PC-9 (cell line): Measurements from ENCODE around the gene AKAP6. TPM values are rescaled to one million over a fixed set of nuclear protein-coding genes. Genes with fewer than 3 reads are reported as not detected.

Experiments
- BruUV-seq: library from RNA; stranded (reverse); fragments of 400-500 nt; replicated peaks from 2 replicates; lab custom pipeline; 2021; lab: Mats Ljungman, UMichigan
- CTCF ChIA-PET: fragments of 300-600 bp; sonication (Branson Sonifier 250); formaldehyde crosslinking; loops from one replicate; lab custom pipeline; 2022; ENCODE audit warnings: antibody characterized with exemption; lab: Charles Lee
- POLR2A ChIA-PET: fragments of 300-600 bp; sonication (Branson Sonifier 250); formaldehyde crosslinking; loops from one replicate; lab custom pipeline; 2022; ENCODE audit warnings: antibody characterized with exemption; ENCODE audit not compliant: unreplicated experiment; lab: Charles Lee
- DNase-seq, 2 experiments: peaks; one replicate each; pipeline versions ENCODE4 v3.0.0 to v3.0.0-alpha.2; 2015 to 2022; ENCODE audit warnings: mixed read lengths in 1 of 2
- H2AFZ ChIP-seq: fragments of 200-600 bp; sonication (generic); 2 replicates; pipeline ENCODE4 v1.8.1; 2017; ENCODE audit warnings: antibody characterized with exemption
- H3F3A ChIP-seq: fragments of 200-600 bp; sonication (generic); 2 replicates; pipeline ENCODE4 v1.8.1; 2017; ENCODE audit warnings: antibody characterized with exemption, mild to moderate bottlenecking, low read depth; ENCODE audit not compliant: insufficient read depth
- H3K27ac ChIP-seq: fragments of 200-600 bp; sonication (generic); 2 replicates; pipeline ENCODE4 v1.6.1; 2016; ENCODE audit warnings: mixed run types
- H3K27me3 ChIP-seq: fragments of 200-600 bp; sonication (generic); 2 replicates; pipeline ENCODE4 v1.6.1; 2016; ENCODE audit warnings: low read depth, mixed run types; ENCODE audit not compliant: insufficient read depth
- H3K36me3 ChIP-seq: fragments of 200-600 bp; sonication (generic); 2 replicates; pipeline ENCODE4 v1.6.1; 2016; ENCODE audit warnings: low read depth, mixed run types
- H3K4me1 ChIP-seq: fragments of 200-600 bp; sonication (generic); replicated peaks from 2 replicates; pipeline ENCODE4 v1.6.1; 2016; ENCODE audit warnings: mixed run types; ENCODE audit not compliant: insufficient read depth
- H3K4me2 ChIP-seq: fragments of 200-600 bp; sonication (generic); 2 replicates; pipeline ENCODE4 v1.6.1; 2017; ENCODE audit warnings: mixed run types
- H3K4me3 ChIP-seq: fragments of 200-600 bp; sonication (generic); 2 replicates; pipeline ENCODE4 v1.6.1; 2016; ENCODE audit warnings: mixed run types
- H3K79me2 ChIP-seq: fragments of 200-600 bp; sonication (generic); 2 replicates; pipeline ENCODE4 v1.6.1; 2017; ENCODE audit warnings: low read depth, mixed run types
- H3K9me2 ChIP-seq: fragments of 200-600 bp; sonication (generic); 2 replicates; pipeline ENCODE4 v1.8.1; 2017; ENCODE audit warnings: mild to moderate bottlenecking; ENCODE audit not compliant: insufficient read depth
- H3K9me3 ChIP-seq: fragments of 200-600 bp; sonication (generic); 2 replicates; pipeline ENCODE4 v1.8.1; 2016; ENCODE audit warnings: low read depth; ENCODE audit not compliant: insufficient read depth
- H4K20me1 ChIP-seq: fragments of 200-600 bp; sonication (generic); 2 replicates; pipeline ENCODE4 v1.8.1; 2017; ENCODE audit not compliant: insufficient read depth
- CTCF ChIP-seq: fragments of 200-600 bp; sonication (generic); conservative IDR thresholded peaks from 2 replicates; pipeline ENCODE4 v1.6.1; 2017; ENCODE audit warnings: mixed run types, antibody characterized with exemption, mild to moderate bottlenecking, moderate library complexity
- EZH2 ChIP-seq: fragments of 200-600 bp; sonication (generic); IDR thresholded peaks from 2 replicates; pipeline ENCODE4 v1.8.0; 2017; ENCODE audit warnings: antibody characterized with exemption, low read depth
- intact Hi-C: fragments of 100-400 bp; cut with micrococcal nuclease; formaldehyde crosslinking; loops from one replicate; pipeline ENCODE4 v1.10.0; 2022; ENCODE audit not compliant: unreplicated experiment
- total RNA-seq: library from RNA; stranded (reverse); gene quantifications from 2 replicates; pipeline ENCODE4 v1.2.3, GENCODE V29; 2021

The AKAP6 gene
- total RNA-seq, 1 experiment from 2014 or later: 2.8 TPM

GRCh38 chr14:32656601-32657000 is 327.5 kb downstream of the AKAP6 start:
- DNase-seq: no peak
- H2AFZ ChIP-seq: no peak overlapping the region
- H3K4me2 ChIP-seq: no peak overlapping the region
- no peaks in the 10 kb centered on the region for H4K20me1 ChIP-seq
- no peak overlapping the region for H3K4me3 ChIP-seq
- intact Hi-C loops: no loop called here
- H3F3A ChIP-seq: no peaks in the 10 kb centered on the region
- CTCF ChIA-PET: no interaction called here
- H3K27me3 ChIP-seq: no peaks in the 10 kb centered on the region
- TF ChIP-seq CTCF (no peak), EZH2 (no peak)
- H3K9me3 ChIP-seq: no peaks in the 10 kb centered on the region
- H3K27ac ChIP-seq: no peak overlapping the region
- no peaks in the 10 kb centered on the region for H3K4me1 ChIP-seq
- POLR2A ChIA-PET: no interaction called here
- no TSS peak for BruUV-seq
- H3K79me2 ChIP-seq: no peaks in the 10 kb centered on the region
- H3K36me3 ChIP-seq: no peaks in the 10 kb centered on the region
- no peaks in the 10 kb centered on the region for H3K9me2 ChIP-seq

- POLR2A ChIA-PET: no interaction called here
- H3K79me2 ChIP-seq: no peaks in the 10 kb centered on the region
- H3K4me3 ChIP-seq: no peak overlapping the region
- no peak overlapping the region for H3K27ac ChIP-seq
- intact Hi-C loops: no loop called here
- BruUV-seq: no TSS peak
- no peaks in the 10 kb centered on the region for H4K20me1 ChIP-seq
- H3K27me3 ChIP-seq: no peaks in the 10 kb centered on the region
- no peak for DNase-seq
- TF ChIP-seq CTCF: no peak
- no peak for TF ChIP-seq EZH2
- CTCF ChIA-PET: no interaction called here
- no peaks in the 10 kb centered on the region for H3K4me1 ChIP-seq
- no peaks in the 10 kb centered on the region for H3K36me3 ChIP-seq
- no peaks in the 10 kb centered on the region for H3K9me3 ChIP-seq
- no peak overlapping the region for H3K4me2 ChIP-seq
- no peaks in the 10 kb centered on the region for H3K9me2 ChIP-seq
- no peak overlapping the region for H2AFZ ChIP-seq
- no peaks in the 10 kb centered on the region for H3F3A ChIP-seq
Measured at GRCh38 chr14:32657081-32657480, 328.0 kb downstream of the AKAP6 start.

GRCh38 chr14:32661216-32661615 is 332.1 kb downstream of the AKAP6 start:
- H3F3A ChIP-seq: no peaks in the 10 kb centered on the region
- no peaks in the 10 kb centered on the region for H3K79me2 ChIP-seq
- TF ChIP-seq EZH2: no peak
- TF ChIP-seq CTCF: no peak
- no peak overlapping the region for H3K4me2 ChIP-seq
- no peaks in the 10 kb centered on the region for H3K27me3 ChIP-seq
- H2AFZ ChIP-seq: no peak overlapping the region
- no peaks in the 10 kb centered on the region for H3K4me1 ChIP-seq
- ChIA-PET CTCF (no interaction called here), POLR2A (no interaction called here)
- DNase-seq: no peak
- no peak overlapping the region for H3K4me3 ChIP-seq
- no peaks in the 10 kb centered on the region for H3K36me3 ChIP-seq
- no peaks in the 10 kb centered on the region for H3K9me2 ChIP-seq
- BruUV-seq: no TSS peak
- H3K9me3 ChIP-seq: no peaks in the 10 kb centered on the region
- no peaks in the 10 kb centered on the region for H4K20me1 ChIP-seq
- intact Hi-C loops: no loop called here
- H3K27ac ChIP-seq: no peak overlapping the region
